Mesothelial cell of epicardium (in vitro differentiated cells): ENCODE data around the gene PAXIP1. TPM values are rescaled to one million over a fixed set of nuclear protein-coding genes. Genes with fewer than 3 reads are reported as not detected.

Experiments used
- DNase-seq, 2 experiments: peaks; one replicate each; pipeline ENCODE4 v3.0.0; 2021; ENCODE audit warnings: low spot score in 2 of 2; ENCODE audit not compliant: unreplicated experiment in 2 of 2
- H3K27ac Mint-ChIP-seq: 2 replicates; pipeline ENCODE4 v1.8.0; 2021; ENCODE audit warnings: mixed read lengths
- H3K27me3 Mint-ChIP-seq: 2 replicates; pipeline ENCODE4 v1.8.0; 2021; ENCODE audit warnings: low read depth, mixed read lengths
- H3K36me3 Mint-ChIP-seq: 2 replicates; pipeline ENCODE4 v1.8.0; 2021; ENCODE audit warnings: mixed read lengths
- H3K4me1 Mint-ChIP-seq: 2 replicates; pipeline ENCODE4 v1.8.0; 2021; ENCODE audit warnings: mixed read lengths
- H3K4me3 Mint-ChIP-seq: 2 replicates; pipeline ENCODE4 v1.8.0; 2021; ENCODE audit warnings: mild to moderate bottlenecking, moderate library complexity, mixed read lengths
- H3K9me3 Mint-ChIP-seq: 2 replicates; pipeline ENCODE4 v1.8.0; 2021; ENCODE audit warnings: mixed read lengths
- total RNA-seq: library from RNA; stranded (reverse); gene quantifications from 3 replicates; pipeline ENCODE4 v1.2.1, GENCODE V29; 2021
- TF ChIP-seq, protein P1 (sequence below): fragments of 200-600 bp; sonication (generic); IDR thresholded peaks from one replicate; pipeline ENCODE4 v1.5.0; 2021; ENCODE audit warnings: antibody characterized with exemption; ENCODE audit not compliant: unreplicated experiment

Gene PAXIP1
- total RNA-seq, 1 donor from 2014 or later: 21.3 TPM

DNA sequence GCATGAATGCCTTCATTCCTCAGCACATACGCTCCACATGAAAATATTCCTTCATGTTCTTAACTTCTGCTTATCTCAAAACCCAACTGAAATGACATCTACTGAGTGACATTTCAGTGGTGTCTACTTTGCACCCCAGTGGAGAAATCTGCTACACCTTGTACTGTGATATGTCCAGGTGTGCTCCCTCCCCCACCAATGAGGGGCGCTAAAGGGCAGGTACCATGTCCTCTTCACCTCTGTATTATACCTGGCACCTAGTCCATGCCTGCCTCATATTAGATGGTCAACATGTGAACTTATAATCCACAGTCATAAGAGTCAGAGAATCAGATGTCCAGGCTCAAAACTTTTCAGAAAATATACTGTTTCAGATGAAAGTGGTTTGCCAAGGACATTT, 2.1 kb downstream of the PAXIP1 start:
- Mint-ChIP-seq H3K27ac (no peak overlapping the region), H3K36me3 (peaks cover 7% of the 10 kb centered on the region), H3K27me3 (no peaks in the 10 kb centered on the region), H3K9me3 (no peaks in the 10 kb centered on the region), H3K4me1 (peaks cover 13% of the 10 kb centered on the region), H3K4me3 (no peak overlapping the region)
- no peak for DNase-seq
- TF ChIP-seq, protein P1, sequence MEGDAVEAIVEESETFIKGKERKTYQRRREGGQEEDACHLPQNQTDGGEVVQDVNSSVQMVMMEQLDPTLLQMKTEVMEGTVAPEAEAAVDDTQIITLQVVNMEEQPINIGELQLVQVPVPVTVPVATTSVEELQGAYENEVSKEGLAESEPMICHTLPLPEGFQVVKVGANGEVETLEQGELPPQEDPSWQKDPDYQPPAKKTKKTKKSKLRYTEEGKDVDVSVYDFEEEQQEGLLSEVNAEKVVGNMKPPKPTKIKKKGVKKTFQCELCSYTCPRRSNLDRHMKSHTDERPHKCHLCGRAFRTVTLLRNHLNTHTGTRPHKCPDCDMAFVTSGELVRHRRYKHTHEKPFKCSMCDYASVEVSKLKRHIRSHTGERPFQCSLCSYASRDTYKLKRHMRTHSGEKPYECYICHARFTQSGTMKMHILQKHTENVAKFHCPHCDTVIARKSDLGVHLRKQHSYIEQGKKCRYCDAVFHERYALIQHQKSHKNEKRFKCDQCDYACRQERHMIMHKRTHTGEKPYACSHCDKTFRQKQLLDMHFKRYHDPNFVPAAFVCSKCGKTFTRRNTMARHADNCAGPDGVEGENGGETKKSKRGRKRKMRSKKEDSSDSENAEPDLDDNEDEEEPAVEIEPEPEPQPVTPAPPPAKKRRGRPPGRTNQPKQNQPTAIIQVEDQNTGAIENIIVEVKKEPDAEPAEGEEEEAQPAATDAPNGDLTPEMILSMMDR: no peak

DNA sequence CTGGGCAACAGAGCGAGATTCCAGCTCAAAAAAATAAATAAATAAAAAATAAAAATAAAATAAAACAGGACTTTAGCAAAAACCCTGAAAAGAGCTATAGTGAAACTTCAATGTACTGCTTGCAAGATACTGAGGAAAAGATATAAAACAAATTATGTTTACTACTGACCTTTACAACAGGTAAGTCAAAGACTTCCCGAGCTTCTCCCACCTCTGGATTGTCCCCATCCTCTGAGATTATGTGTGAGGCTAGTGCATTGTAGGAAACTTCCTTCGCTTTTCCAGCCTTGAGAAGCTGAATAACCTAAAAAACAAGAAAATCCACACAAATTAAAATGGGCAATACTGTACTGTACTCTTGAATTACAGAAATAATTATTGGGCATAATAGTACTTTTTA, 4.4 kb downstream of the PAXIP1 start:
- Mint-ChIP-seq H3K9me3 (no peaks in the 10 kb centered on the region), H3K27ac (no peak overlapping the region), H3K4me1 (peaks cover 5% of the 10 kb centered on the region), H3K36me3 (peaks cover 9% of the 10 kb centered on the region), H3K27me3 (no peaks in the 10 kb centered on the region), H3K4me3 (no peak overlapping the region)
- TF ChIP-seq, protein P1: no peak
- no peak for DNase-seq

- H3K36me3 Mint-ChIP-seq: peaks cover 14% of the 10 kb centered on the region
- no peak overlapping the region for H3K27ac Mint-ChIP-seq
- DNase-seq: no peak
- H3K27me3 Mint-ChIP-seq: no peaks in the 10 kb centered on the region
- TF ChIP-seq, protein P1: no peak
- peaks cover 5% of the 10 kb centered on the region for H3K4me1 Mint-ChIP-seq
- no peaks in the 10 kb centered on the region for H3K9me3 Mint-ChIP-seq
- H3K4me3 Mint-ChIP-seq: no peak overlapping the region
Observed at GRCh38 chr7:154997840-154998370, 5.0 kb downstream of the PAXIP1 start.

- DNase-seq: no peak
- Mint-ChIP-seq H3K36me3 (peaks cover 20% of the 10 kb centered on the region), H3K4me1 (peaks cover 2% of the 10 kb centered on the region), H3K4me3 (no peak overlapping the region), H3K9me3 (no peaks in the 10 kb centered on the region), H3K27me3 (no peaks in the 10 kb centered on the region), H3K27ac (no peak overlapping the region)
- TF ChIP-seq, protein P1: no peak
Observed at GRCh38 chr7:154996756-154997155, 6.2 kb downstream of the PAXIP1 start.

- Mint-ChIP-seq H3K4me1 (no peaks in the 10 kb centered on the region), H3K36me3 (peaks cover 20% of the 10 kb centered on the region), H3K27ac (no peak overlapping the region), H3K4me3 (no peak overlapping the region), H3K27me3 (no peaks in the 10 kb centered on the region), H3K9me3 (no peaks in the 10 kb centered on the region)
- TF ChIP-seq, protein P1: no peak
- DNase-seq: no peak
Observed at GRCh38 chr7:154996101-154996500, 6.8 kb downstream of the PAXIP1 start.

- peaks cover 20% of the 10 kb centered on the region for H3K36me3 Mint-ChIP-seq
Observed at GRCh38 chr7:154994996-154995395, 7.9 kb downstream of the PAXIP1 start.

More at GRCh38 chr7:154994996-154995395, 7.9 kb downstream of the PAXIP1 start:
- Mint-ChIP-seq H3K27ac (no peak overlapping the region), H3K27me3 (no peaks in the 10 kb centered on the region), H3K9me3 (no peaks in the 10 kb centered on the region), H3K4me1 (no peaks in the 10 kb centered on the region), H3K4me3 (no peak overlapping the region)
- no peak for DNase-seq
- TF ChIP-seq, protein P1: no peak
